Activated T-helper 1 cell treated with anti-CD3 and anti-CD28 coated beads, Interleukin-12 subunit alpha, Interleukin-12 subunit beta, Interleukin-2, Interleukin-4 antibody, amounts not matched to agents 30 ng/mL and 10 ng/mL and 1 ng/mL, durations not matched to agents 14 hours and 24 hours and 36 hours (primary cell): Measurements from ENCODE around the gene TTL. TPM values are rescaled to one million over a fixed set of nuclear protein-coding genes. Genes with fewer than 3 reads are reported as not detected.

Experiments
- DNase-seq: peaks from one replicate; pipeline ENCODE4 v3.0.0; 2021; ENCODE audit warnings: low spot score
- H3K27ac Mint-ChIP-seq: one replicate; pipeline ENCODE4 v1.8.0; 2021; ENCODE audit warnings: mild to moderate bottlenecking, mixed read lengths
- H3K27me3 Mint-ChIP-seq: one replicate; pipeline ENCODE4 v1.8.0; 2022; ENCODE audit warnings: mild to moderate bottlenecking, moderate library complexity, mixed read lengths; ENCODE audit not compliant: insufficient read depth
- H3K36me3 Mint-ChIP-seq: one replicate; pipeline ENCODE4 v1.8.0; 2021; ENCODE audit warnings: low read depth, mixed read lengths
- H3K4me1 Mint-ChIP-seq: one replicate; pipeline ENCODE4 v1.8.0; 2021; ENCODE audit warnings: low read depth, mixed read lengths
- H3K4me3 Mint-ChIP-seq: one replicate; pipeline ENCODE4 v1.8.0; 2021; ENCODE audit warnings: mild to moderate bottlenecking, moderate library complexity, mixed read lengths
- H3K9me3 Mint-ChIP-seq: one replicate; pipeline ENCODE4 v1.8.0; 2021; ENCODE audit warnings: mixed read lengths
- intact Hi-C: fragments of 100-400 bp; cut with micrococcal nuclease; formaldehyde crosslinking; loops from one replicate; pipeline ENCODE4 v1.15.1; 2024
- total RNA-seq: library from RNA; stranded (reverse); gene quantifications from 2 replicates; pipeline ENCODE4 v1.2.3, GENCODE V29; 2022

Gene TTL
- total RNA-seq, 1 donor from 2014 or later: 45.2 TPM

GRCh38 chr2:112580084-112580483 is 98.1 kb downstream of the TTL start:
- Mint-ChIP-seq H3K27ac (no peak overlapping the region), H3K9me3 (no peaks in the 10 kb centered on the region), H3K36me3 (peaks cover 24% of the 10 kb centered on the region), H3K4me1 (peaks cover 20% of the 10 kb centered on the region), H3K27me3 (no peaks in the 10 kb centered on the region), H3K4me3 (no peak overlapping the region)
- no peak for DNase-seq
- intact Hi-C loops: loop anchor here (5.0 kb wide), 3 partner anchors 393 to 698 kb away; partner anchors contain the start of gene ANAPC1

GRCh38 chr2:112582314-112582746 is 100.4 kb downstream of the TTL start:
- Mint-ChIP-seq H3K36me3 (peaks cover 18% of the 10 kb centered on the region), H3K27me3 (no peaks in the 10 kb centered on the region), H3K4me1 (peaks cover 38% of the 10 kb centered on the region), H3K4me3 (peak overlapping the region; percentile 31), H3K9me3 (no peaks in the 10 kb centered on the region), H3K27ac (peak overlapping the region; percentile 16)
- peak; percentile 11 for DNase-seq
- intact Hi-C loops: loop anchor here (5.0 kb wide), 3 partner anchors 395 to 700 kb away; partner anchors contain the start of gene ANAPC1

GRCh38 chr2:112583497-112584133 is 101.7 kb downstream of the TTL start:
- Mint-ChIP-seq H3K36me3 (peaks cover 19% of the 10 kb centered on the region), H3K9me3 (no peaks in the 10 kb centered on the region), H3K27me3 (no peaks in the 10 kb centered on the region), H3K4me1 (peaks cover 38% of the 10 kb centered on the region), H3K27ac (peak overlapping the region; percentile 99), H3K4me3 (peak overlapping the region; percentile 91)
- intact Hi-C loops: loop anchor here (1.0 to 5.0 kb wide), 14 partner anchors 17 to 701 kb away; partner anchors contain the start of genes ANAPC1, CKAP2L, POLR1B and SLC20A1
- DNase-seq: no peak

- peak within 1 kb of the TSS; percentile 91 for H3K4me3 Mint-ChIP-seq
- peaks cover 19% of the 10 kb centered on the region for H3K36me3 Mint-ChIP-seq
- no peaks in the 10 kb centered on the region for H3K27me3 Mint-ChIP-seq
- intact Hi-C loops: loop anchor here (1.0 to 5.0 kb wide), 14 partner anchors 16 to 702 kb away; partner anchors contain the start of genes ANAPC1, CKAP2L, POLR1B and SLC20A1
- DNase-seq: peak; percentile 94
- H3K4me1 Mint-ChIP-seq: peaks cover 38% of the 10 kb centered on the region
- peak within 1 kb of the TSS; percentile 99 for H3K27ac Mint-ChIP-seq
- no peaks in the 10 kb centered on the region for H3K9me3 Mint-ChIP-seq
These were observed 102.4 kb downstream of the TTL start, which contains the start of gene CHCHD5 for GRCh38 chr2:112584134-112584890. Gene CHCHD5 (plus strand): TSS chr2:112584609. CDS start chr2:112584648, 39 bp downstream.

GRCh38 chr2:112584891-112585250 is 102.9 kb downstream of the TTL start:
- no peak for DNase-seq
- Mint-ChIP-seq H3K36me3 (peaks cover 19% of the 10 kb centered on the region), H3K9me3 (no peaks in the 10 kb centered on the region), H3K4me3 (peak overlapping the region; percentile 91), H3K27me3 (no peaks in the 10 kb centered on the region), H3K4me1 (peaks cover 38% of the 10 kb centered on the region), H3K27ac (peak overlapping the region; percentile 99)
- intact Hi-C loops: loop anchor here (1.0 to 5.0 kb wide), 14 partner anchors 16 to 703 kb away; partner anchors contain the start of genes ANAPC1, CKAP2L, POLR1B and SLC20A1

- H3K4me1 Mint-ChIP-seq: peaks cover 38% of the 10 kb centered on the region
- peaks cover 21% of the 10 kb centered on the region for H3K36me3 Mint-ChIP-seq
- intact Hi-C loops: loop anchor here (2.0 kb wide), 2 partner anchors 15 to 529 kb away; no protein-coding TSS in a partner anchor
- H3K4me3 Mint-ChIP-seq: peak overlapping the region; percentile 91
- H3K27ac Mint-ChIP-seq: peak overlapping the region; percentile 99
- no peaks in the 10 kb centered on the region for H3K9me3 Mint-ChIP-seq
- no peaks in the 10 kb centered on the region for H3K27me3 Mint-ChIP-seq
- no peak for DNase-seq
These were observed 103.4 kb downstream of the TTL start for GRCh38 chr2:112585400-112585799.

- H3K4me3 Mint-ChIP-seq: peak overlapping the region; percentile 91
- peak overlapping the region; percentile 64 for H3K27ac Mint-ChIP-seq
These were observed 104.0 kb downstream of the TTL start for GRCh38 chr2:112585873-112586464.

GRCh38 chr2:112588611-112589045 is 106.7 kb downstream of the TTL start:
- intact Hi-C loops: no loop called here
- Mint-ChIP-seq H3K4me3 (no peak overlapping the region), H3K27ac (peak overlapping the region; percentile 10)

More at GRCh38 chr2:112585873-112586464, 104.0 kb downstream of the TTL start:
- intact Hi-C loops: loop anchor here (2.0 kb wide), 2 partner anchors 15 to 529 kb away; no protein-coding TSS in a partner anchor
- Mint-ChIP-seq H3K4me1 (peaks cover 38% of the 10 kb centered on the region), H3K27me3 (no peaks in the 10 kb centered on the region), H3K9me3 (no peaks in the 10 kb centered on the region), H3K36me3 (peaks cover 21% of the 10 kb centered on the region)
- DNase-seq: no peak

More at GRCh38 chr2:112588611-112589045, 106.7 kb downstream of the TTL start:
- Mint-ChIP-seq H3K4me1 (peaks cover 27% of the 10 kb centered on the region), H3K9me3 (no peaks in the 10 kb centered on the region), H3K36me3 (peaks cover 27% of the 10 kb centered on the region), H3K27me3 (no peaks in the 10 kb centered on the region)
- no peak for DNase-seq

Other genes with a start within 250 kb of the TTL start
- gene ZC3H8, start 227.1 kb upstream of the TTL start, total RNA-seq: 32.9 and 37.4 TPM in 2 replicates
- gene ZC3H6, start 206.6 kb upstream of the TTL start, total RNA-seq: 3.3 and 4.3 TPM in 2 replicates
- 15.8 and 16.5 TPM in 2 replicates for gene RGPD8, start 48.5 kb upstream of the TTL start, total RNA-seq
- 75.6 and 78.4 TPM in 2 replicates for gene POLR1B, start 60.3 kb downstream of the TTL start, total RNA-seq
- 31.3 and 38.9 TPM in 2 replicates for gene CHCHD5, start 102.5 kb downstream of the TTL start, total RNA-seq
- 164 and 172 TPM in 2 replicates for gene SLC20A1, start 163.8 kb downstream of the TTL start, total RNA-seq
- gene NT5DC4, start 238.9 kb downstream of the TTL start, total RNA-seq: not detected in 2 replicates